Right lobe of liver (tissue), 6 donors: ENCODE results near the gene SLC13A3. TPM values are rescaled to one million over a fixed set of nuclear protein-coding genes. Genes with fewer than 3 reads are reported as not detected.

Source experiments
- ATAC-seq, 4 donors: fragments of 200-7000 bp; cut with Tn5 transposase; one replicate each; pipeline ENCODE4 v1.9.1; 2020; ENCODE audit warnings: mild to moderate bottlenecking in 4 of 4, moderate library complexity in 4 of 4
- DNase-seq, 3 donors: peaks; one replicate each; pipeline ENCODE4 v3.0.0-alpha.2; 2020
- H3K27ac ChIP-seq, 3 donors: fragments of 200-600 bp; one replicate each; pipeline ENCODE4 v1.8.0; 2022
- H3K27me3 ChIP-seq, 2 donors: fragments of 200-600 bp; one replicate each; pipeline ENCODE4 v1.8.0; 2022
- H3K36me3 ChIP-seq, 4 donors: fragments of 200-600 bp; sonication (generic) in 1 of 4; one replicate each; pipeline versions ENCODE4 v1.5.1 to v1.8.0; 2017 to 2022; ENCODE audit warnings: control low read depth in 1 of 4
- H3K4me1 ChIP-seq, 4 donors: fragments of 200-600 bp; sonication (generic) in 1 of 4; one replicate each; pipeline versions ENCODE4 v1.5.1 to v1.8.0; 2017 to 2022; ENCODE audit warnings: control low read depth in 1 of 4
- H3K4me3 ChIP-seq, 3 donors: fragments of 200-600 bp; one replicate each; pipeline ENCODE4 v1.8.0; 2022
- H3K9me3 ChIP-seq, 4 donors: fragments of 200-600 bp; sonication (generic) in 1 of 4; one replicate each; pipeline versions ENCODE4 v1.5.1 to v1.8.0; 2017 to 2022; ENCODE audit warnings: control low read depth in 1 of 4
- POLR2A ChIP-seq: fragments of 450-650 bp; IDR thresholded peaks from one replicate; pipeline ENCODE4 v1.6.1; 2017; ENCODE audit warnings: antibody characterized with exemption, mild to moderate bottlenecking
- WGBS: methylation state at CpG from one replicate; pipeline ENCODE4 v1.1.6; 2018; ENCODE audit warnings: low coverage, low lambda C conversion rate; ENCODE audit not compliant: insufficient coverage; ENCODE audit errors: missing lambda C conversion rate; 5-methylcytosine and 5-hydroxymethylcytosine counted together
- intact Hi-C, 2 donors: fragments of 100-400 bp; cut with DNase I; formaldehyde crosslinking; loops; one replicate each; pipeline versions ENCODE4 v1.11.2 to v1.14.1; 2022
- total RNA-seq, 6 experiments: library from RNA; depleted of rRNA in 2 of 6; stranded (reverse); fragments of >200 nt in 2 of 6; fragmentation: NEBNext Ultra II Directional in 3 of 6; extraction: Animal tissue kit (Norgen Biotek cat#: 25700) in 3 of 6; gene quantifications; one replicate each; pipeline versions ENCODE4 v1.1.0 to v1.2.4, GENCODE V29; 2016 to 2023
- TF ChIP-seq, protein P1 (sequence below), 4 donors: fragments of 200-600 bp in 3 of 4; fragments of 450-650 bp in 1 of 4; IDR thresholded peaks; one replicate each; pipeline versions ENCODE4 v1.5.1 to v1.8.0; 2016 to 2022; ENCODE audit warnings: antibody characterized with exemption in 4 of 4, mild to moderate bottlenecking in 2 of 4
- donor health status: DM: no; HTN: yes; CAD: no.
- donor health status: DM: no; HTN: no; CAD: no.
- donor health status: DM: no; HTN: no; CAD: no.
- donor health status: DM: no; HTN: yes; CAD: no.
- donor health status: DM: no; HTN: yes; CAD: no.

SLC13A3 gene
- total RNA-seq, 6 experiments from 2014 or later: 3.7 to 14.6 (median 9.3) TPM

DNA sequence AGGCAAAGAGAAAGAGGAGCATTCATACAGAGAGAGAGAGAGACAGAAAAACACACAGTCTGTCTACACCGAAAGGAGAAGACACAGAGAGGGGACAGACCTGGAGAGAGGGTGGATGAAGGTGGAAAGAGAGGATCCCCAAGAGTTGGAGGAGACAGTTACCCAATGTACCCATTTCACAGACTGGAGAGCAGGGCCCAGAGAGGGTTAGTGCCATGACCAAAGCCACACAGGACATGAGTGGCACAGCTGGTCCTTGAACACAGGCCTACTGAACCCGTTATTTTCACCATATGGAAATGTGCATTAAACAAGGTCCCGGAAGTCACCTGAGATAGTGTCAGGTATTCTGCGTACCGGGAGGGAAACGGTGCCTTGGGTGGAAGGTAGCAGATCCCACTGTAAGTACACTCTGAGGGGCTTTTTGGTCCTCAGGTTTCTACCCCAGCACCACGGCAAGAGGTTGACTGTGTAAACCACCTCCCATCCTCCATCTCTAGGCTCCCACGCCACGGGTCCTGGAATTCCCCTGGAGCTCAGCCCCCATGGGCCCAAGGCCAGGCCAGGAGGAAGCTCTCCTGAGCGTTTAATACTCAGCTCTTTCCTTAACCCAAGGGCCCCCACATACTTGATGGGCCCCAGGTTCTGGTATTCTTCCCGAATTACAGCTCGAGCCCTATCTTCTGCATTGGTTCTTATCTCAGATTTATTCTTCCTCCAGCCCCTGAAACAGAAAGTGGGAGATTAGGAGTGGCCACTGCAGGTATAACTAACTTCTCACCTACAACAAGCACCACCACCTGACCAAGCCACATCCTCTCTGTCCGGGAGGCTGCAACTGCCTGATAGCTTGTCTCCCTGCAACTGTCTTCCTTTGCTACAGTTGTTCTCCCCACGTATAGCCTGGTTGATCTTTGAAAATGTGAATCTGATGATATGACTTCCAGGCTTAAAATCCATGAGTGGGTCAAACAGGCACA, 62.4 kb downstream of the SLC13A3 start:
- 45% methylated on average over 4 of the region's 14 CpGs for WGBS
- Histone ChIP-seq H3K4me1 (no peaks in the 10 kb centered on the region), H3K9me3 (no peaks in the 10 kb centered on the region), H3K27ac (no peak overlapping the region), H3K27me3 (no peaks in the 10 kb centered on the region), H3K4me3 (no peak overlapping the region), H3K36me3 (no peaks in the 10 kb centered on the region)
- intact Hi-C loops: no loop called here
- DNase-seq: no peak
- peak in 2 of 4 donors; percentile 29 to 67 for ATAC-seq
- TF ChIP-seq, protein P1, sequence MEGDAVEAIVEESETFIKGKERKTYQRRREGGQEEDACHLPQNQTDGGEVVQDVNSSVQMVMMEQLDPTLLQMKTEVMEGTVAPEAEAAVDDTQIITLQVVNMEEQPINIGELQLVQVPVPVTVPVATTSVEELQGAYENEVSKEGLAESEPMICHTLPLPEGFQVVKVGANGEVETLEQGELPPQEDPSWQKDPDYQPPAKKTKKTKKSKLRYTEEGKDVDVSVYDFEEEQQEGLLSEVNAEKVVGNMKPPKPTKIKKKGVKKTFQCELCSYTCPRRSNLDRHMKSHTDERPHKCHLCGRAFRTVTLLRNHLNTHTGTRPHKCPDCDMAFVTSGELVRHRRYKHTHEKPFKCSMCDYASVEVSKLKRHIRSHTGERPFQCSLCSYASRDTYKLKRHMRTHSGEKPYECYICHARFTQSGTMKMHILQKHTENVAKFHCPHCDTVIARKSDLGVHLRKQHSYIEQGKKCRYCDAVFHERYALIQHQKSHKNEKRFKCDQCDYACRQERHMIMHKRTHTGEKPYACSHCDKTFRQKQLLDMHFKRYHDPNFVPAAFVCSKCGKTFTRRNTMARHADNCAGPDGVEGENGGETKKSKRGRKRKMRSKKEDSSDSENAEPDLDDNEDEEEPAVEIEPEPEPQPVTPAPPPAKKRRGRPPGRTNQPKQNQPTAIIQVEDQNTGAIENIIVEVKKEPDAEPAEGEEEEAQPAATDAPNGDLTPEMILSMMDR (IDR thresholded peaks at IDR 0.05): no peak
- no peak for TF ChIP-seq POLR2A

DNA sequence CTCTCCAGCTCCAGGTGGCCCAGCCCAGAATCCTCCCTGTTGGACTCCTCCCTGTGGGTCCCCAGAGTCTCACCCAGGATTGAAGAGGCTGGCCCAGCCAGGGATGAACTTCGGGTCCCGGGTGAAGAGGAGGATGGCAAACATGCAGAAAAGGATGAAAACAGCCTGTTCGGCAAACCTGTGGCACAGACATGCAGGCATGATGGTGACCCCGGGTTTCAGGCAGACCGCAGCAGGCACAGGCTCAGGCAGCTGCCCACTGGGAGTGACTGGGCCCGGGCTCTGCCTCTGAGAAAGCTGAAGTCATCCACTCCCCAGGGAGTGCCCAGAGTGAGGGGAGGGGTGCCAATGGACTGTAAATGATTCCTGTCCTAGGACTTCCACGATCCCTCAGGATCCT, 63.3 kb downstream of the SLC13A3 start:
- Histone ChIP-seq H3K27ac (no peak overlapping the region), H3K4me3 (no peak overlapping the region), H3K36me3 (no peaks in the 10 kb centered on the region), H3K4me1 (no peaks in the 10 kb centered on the region), H3K27me3 (no peaks in the 10 kb centered on the region), H3K9me3 (no peaks in the 10 kb centered on the region)
- intact Hi-C loops: no loop called here
- WGBS: no CpG with 5 or more reads among the region's 7 CpGs
- DNase-seq: no peak
- ATAC-seq: no peak
- TF ChIP-seq, protein P1 (IDR thresholded peaks at IDR 0.05): no peak
- no peak for TF ChIP-seq POLR2A

DNA sequence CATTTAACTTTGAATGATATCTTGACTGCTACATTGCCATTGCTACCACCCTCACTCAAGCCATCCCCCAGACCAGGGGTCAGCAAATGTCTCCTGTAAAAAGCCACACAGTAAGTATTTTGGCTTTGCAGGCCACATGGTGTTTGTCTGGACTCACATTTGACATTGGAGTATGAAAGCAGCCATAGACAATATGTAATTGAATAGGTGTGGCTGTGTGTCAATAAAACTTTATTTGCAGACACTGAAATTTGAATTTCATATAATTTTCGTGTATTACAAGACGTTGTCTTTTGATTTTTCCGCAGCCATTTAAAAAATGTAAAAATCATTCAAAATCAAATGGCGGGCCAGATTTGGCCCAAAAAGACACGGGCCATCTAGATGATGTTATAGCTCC, 64.5 kb downstream of the SLC13A3 start:
- Histone ChIP-seq H3K4me1 (no peaks in the 10 kb centered on the region), H3K27me3 (no peaks in the 10 kb centered on the region), H3K36me3 (no peaks in the 10 kb centered on the region), H3K4me3 (no peak overlapping the region), H3K27ac (no peak overlapping the region), H3K9me3 (no peaks in the 10 kb centered on the region)
- TF ChIP-seq POLR2A: no peak
- TF ChIP-seq, protein P1 (IDR thresholded peaks at IDR 0.05): no peak
- no peak for DNase-seq
- no peak for ATAC-seq
- WGBS: 90% methylated on average over 5 of the region's 5 CpGs
- intact Hi-C loops: no loop called here

DNA sequence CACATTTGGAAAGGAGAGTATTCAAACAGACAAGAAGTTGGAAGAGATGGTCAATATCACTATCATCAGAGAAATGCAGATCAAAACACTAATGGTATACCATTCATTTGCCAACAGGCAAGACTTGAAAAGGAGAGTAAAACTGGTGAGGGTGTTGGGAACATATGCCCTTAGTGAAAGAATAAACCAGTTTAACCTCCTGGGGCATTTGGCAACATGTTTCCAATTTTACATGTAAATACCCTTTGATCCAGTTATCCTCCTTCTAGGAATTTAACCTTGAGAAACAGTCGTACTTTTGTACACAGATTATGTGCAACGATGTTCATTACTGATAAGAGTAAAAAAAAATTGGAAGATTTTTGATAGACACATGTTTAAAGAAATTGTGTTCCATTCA, 66.8 kb downstream of the SLC13A3 start:
- intact Hi-C loops: no loop called here
- Histone ChIP-seq H3K27ac (no peak overlapping the region), H3K9me3 (no peaks in the 10 kb centered on the region), H3K27me3 (no peaks in the 10 kb centered on the region), H3K4me1 (no peaks in the 10 kb centered on the region), H3K4me3 (no peak overlapping the region), H3K36me3 (no peaks in the 10 kb centered on the region)
- DNase-seq (no peak), ATAC-seq (peak in 1 of 4 donors; percentile 11)
- TF ChIP-seq, protein P1 (IDR thresholded peaks at IDR 0.05): no peak
- no peak for TF ChIP-seq POLR2A
- WGBS: 23% methylated on average over 2 of the region's 2 CpGs
